Gastrocnemius medialis (tissue), 4 donors: Measurements from ENCODE around the gene LMCD1.

ENCODE experiments used
- CTCF ChIP-seq, 5 experiments: fragments of 450-650 bp in 3 of 5; fragments of 200-600 bp in 2 of 5; sonication (generic) in 2 of 5; IDR thresholded peaks in 4 of 5; conservative IDR thresholded peaks in 1 of 5; 1 replicate in 4 of 5; 2 replicates in 1 of 5; pipeline ENCODE4 v1.5.1; 2016 to 2019; ENCODE audit warnings: antibody characterized with exemption in 5 of 5, mild to moderate bottlenecking in 3 of 5, moderate library complexity in 3 of 5
- POLR2A ChIP-seq, 2 donors: fragments of 450-650 bp; IDR thresholded peaks; one replicate each; pipeline ENCODE4 v1.6.1; 2017; ENCODE audit warnings: antibody characterized with exemption in 2 of 2, mild to moderate bottlenecking in 2 of 2, moderate library complexity in 2 of 2

GRCh38 chr3:8595695-8596115 is 94.1 kb downstream of the LMCD1 start:
- no peak for TF ChIP-seq CTCF (IDR thresholded peaks at IDR 0.05 in 4 of 5, conservative IDR thresholded peaks at IDR 0.05 in 1 of 5)
- TF ChIP-seq POLR2A (IDR thresholded peaks at IDR 0.05) = no peak
